H1 (cell line): ENCODE measurements around the gene KRTAP3-2. TPM values are rescaled to one million over a fixed set of nuclear protein-coding genes. Genes with fewer than 3 reads are reported as not detected.

ENCODE experiments used
- CTCF ChIA-PET: fragments of 300-600 bp; sonication (Branson Sonifier 250); formaldehyde crosslinking; loops from one replicate; lab custom pipeline; 2021; ENCODE audit not compliant: partially characterized antibody; lab: Charles Lee
- POLR2A ChIA-PET: fragments of 300-600 bp; sonication (Branson Sonifier 250); formaldehyde crosslinking; loops from one replicate; lab custom pipeline; 2021; ENCODE audit warnings: inconsistent platforms; ENCODE audit not compliant: partially characterized antibody; lab: Charles Lee
- DNase-seq, 2 experiments: peaks; one replicate each; pipeline versions ENCODE4 v3.0.0 to v3.0.0-alpha.2; 2010 to 2022; ENCODE audit warnings: low spot score in 2 of 2, low read depth in 1 of 2, mixed read lengths in 1 of 2
- FAIRE-seq: peaks from 2 replicates; lab custom pipeline; 2011; peaks lifted over from hg19 to GRCh38; lab: Jason Lieb, UNC
- H2AFZ ChIP-seq: 2 replicates; pipeline ENCODE4 v1.8.1; 2012; ENCODE audit warnings: low read length, inconsistent platforms
- H2AK5ac ChIP-seq: 2 replicates; pipeline ENCODE4 v1.6.1; 2013; ENCODE audit warnings: low read depth, low read length
- H2BK120ac ChIP-seq: replicated peaks from 2 replicates; pipeline ENCODE3; 2013; ENCODE audit warnings: low read depth, low read length, inconsistent platforms
- H2BK12ac ChIP-seq: 2 replicates; pipeline ENCODE4 v1.6.1; 2013; ENCODE audit warnings: low read depth, low read length
- H2BK15ac ChIP-seq: 2 replicates; pipeline ENCODE4 v1.6.1; 2013; ENCODE audit warnings: low read length
- H2BK20ac ChIP-seq: 2 replicates; pipeline ENCODE4 v1.6.1; 2013; ENCODE audit warnings: low read length
- H2BK5ac ChIP-seq: 2 replicates; pipeline ENCODE4 v1.6.1; 2013; ENCODE audit warnings: low read depth, low read length
- H3K14ac ChIP-seq: 2 replicates; pipeline ENCODE4 v1.6.1; 2013; ENCODE audit warnings: inconsistent platforms; ENCODE audit not compliant: insufficient read length
- H3K18ac ChIP-seq: 2 replicates; pipeline ENCODE4 v1.6.1; 2013; ENCODE audit warnings: low read length; ENCODE audit errors: extremely low read depth
- H3K23ac ChIP-seq: 2 replicates; pipeline ENCODE4 v1.6.1; 2013; ENCODE audit warnings: inconsistent platforms; ENCODE audit not compliant: insufficient read length
- H3K23me2 ChIP-seq: 2 replicates; pipeline ENCODE4 v1.6.1; 2013; ENCODE audit warnings: low read depth, low read length
- H3K27ac ChIP-seq: 2 replicates; pipeline ENCODE4 v1.6.1; 2011; ENCODE audit warnings: low read depth, low read length, inconsistent platforms
- H3K27me3 ChIP-seq, 4 experiments: replicated peaks in 1 of 4; 1 replicate in 1 of 4; 2 replicates in 3 of 4; pipeline versions ENCODE4 v1.6.1 to v1.8.1; 2011 to 2013; ENCODE audit warnings: low read length in 3 of 4, mild to moderate bottlenecking in 3 of 4, inconsistent platforms in 2 of 4, mixed read lengths in 2 of 4, moderate library complexity in 1 of 4; ENCODE audit not compliant: control insufficient read depth in 3 of 4, insufficient read depth in 3 of 4; ENCODE audit errors: extremely low read depth in 1 of 4
- H3K36me3 ChIP-seq, 4 experiments: 2 replicates each; pipeline versions ENCODE4 v1.6.1 to v1.8.1; 2011 to 2013; ENCODE audit warnings: mild to moderate bottlenecking in 4 of 4, low read length in 3 of 4, moderate library complexity in 2 of 4, control low read depth in 1 of 4, inconsistent platforms in 1 of 4; ENCODE audit not compliant: insufficient read depth in 4 of 4, control insufficient read depth in 2 of 4
- H3K4ac ChIP-seq: replicated peaks from 2 replicates; pipeline ENCODE3; 2013; ENCODE audit warnings: low read length, low read depth, mixed read lengths, inconsistent platforms; ENCODE audit not compliant: insufficient read length
- H3K4me1 ChIP-seq, 4 experiments: replicated peaks in 1 of 4; 1 replicate in 1 of 4; 2 replicates in 3 of 4; pipeline versions ENCODE4 v1.6.1 to v1.8.1; 2011 to 2013; ENCODE audit warnings: low read length in 3 of 4, inconsistent platforms in 2 of 4, mixed read lengths in 1 of 4; ENCODE audit not compliant: insufficient read depth in 4 of 4, control insufficient read depth in 3 of 4
- H3K4me2 ChIP-seq, 2 experiments: 2 replicates each; pipeline versions ENCODE4 v1.6.1 to v1.8.1; 2011 to 2013; ENCODE audit warnings: low read depth in 2 of 2, low read length in 2 of 2, control low read depth in 1 of 2, inconsistent platforms in 1 of 2, mild to moderate bottlenecking in 1 of 2; ENCODE audit not compliant: insufficient read depth in 1 of 2
- H3K4me3 ChIP-seq, 4 experiments: fragments of 200-600, 300-600 bp in 1 of 4; sonication (generic), shearing (Covaris generic), sonication (Bioruptor Twin) in 1 of 4; 2 replicates each; pipeline versions ENCODE4 v1.5.1 to v1.8.1; 2011 to 2016; ENCODE audit warnings: low read length in 4 of 4, low read depth in 3 of 4, control low read depth in 2 of 4, inconsistent platforms in 2 of 4, mild to moderate bottlenecking in 2 of 4, mixed read lengths in 1 of 4, moderate library complexity in 1 of 4; ENCODE audit not compliant: insufficient read depth in 2 of 4; ENCODE audit errors: extremely low read depth in 1 of 4
- H3K56ac ChIP-seq: replicated peaks from 2 replicates; pipeline ENCODE3; 2013; ENCODE audit warnings: low read depth, mild to moderate bottlenecking, mixed read lengths, low read length, inconsistent platforms; ENCODE audit not compliant: insufficient read length
- H3K79me1 ChIP-seq: 2 replicates; pipeline ENCODE4 v1.6.1; 2013; ENCODE audit warnings: low read depth, low read length, control low read depth
- H3K79me2 ChIP-seq, 2 experiments: 2 replicates each; pipeline versions ENCODE4 v1.6.1 to v1.8.1; 2012 to 2013; ENCODE audit warnings: low read length in 2 of 2, mild to moderate bottlenecking in 2 of 2, inconsistent platforms in 1 of 2; ENCODE audit not compliant: insufficient read depth in 2 of 2, control insufficient read depth in 1 of 2
- H3K9ac ChIP-seq, 4 experiments: replicated peaks in 1 of 4; 1 replicate in 1 of 4; 2 replicates in 3 of 4; pipeline versions ENCODE4 v1.6.1 to v1.8.1; 2011 to 2013; ENCODE audit warnings: low read depth in 3 of 4, low read length in 3 of 4, control low read depth in 2 of 4, mild to moderate bottlenecking in 2 of 4, moderate library complexity in 2 of 4, inconsistent platforms in 1 of 4; ENCODE audit errors: extremely low read depth in 1 of 4
- H3K9me3 ChIP-seq, 2 experiments: 2 replicates each; pipeline versions ENCODE4 v1.6.1 to v1.8.1; 2012 to 2013; ENCODE audit warnings: mild to moderate bottlenecking in 2 of 2, moderate library complexity in 2 of 2, control low read depth in 1 of 2, inconsistent platforms in 1 of 2, low read depth in 1 of 2, low read length in 1 of 2, mixed read lengths in 1 of 2; ENCODE audit not compliant: insufficient read depth in 2 of 2
- H4K20me1 ChIP-seq, 2 experiments: replicated peaks in 1 of 2; 2 replicates each; pipeline versions ENCODE3 to v1.8.1; 2011 to 2013; ENCODE audit warnings: inconsistent platforms in 2 of 2, low read length in 2 of 2, mild to moderate bottlenecking in 1 of 2; ENCODE audit not compliant: insufficient read depth in 2 of 2, control insufficient read depth in 1 of 2
- H4K5ac ChIP-seq: 2 replicates; pipeline ENCODE4 v1.6.1; 2013; ENCODE audit warnings: low read length, low read depth, mixed read lengths, inconsistent platforms; ENCODE audit not compliant: insufficient read length
- H4K8ac ChIP-seq: 2 replicates; pipeline ENCODE4 v1.8.0; 2013; ENCODE audit warnings: mild to moderate bottlenecking, moderate library complexity, low read length, inconsistent platforms; ENCODE audit not compliant: insufficient read depth; ENCODE audit errors: extremely low read depth
- H4K91ac ChIP-seq: replicated peaks from 2 replicates; pipeline ENCODE3; 2013; ENCODE audit warnings: low read length, mixed read lengths, inconsistent platforms; ENCODE audit not compliant: insufficient read length
- BACH1 ChIP-seq: IDR thresholded peaks from 2 replicates; pipeline ENCODE4 v1.6.1; 2012; ENCODE audit warnings: low read length, improper control_type of control experiment
- GABPA ChIP-seq: IDR thresholded peaks from 2 replicates; pipeline ENCODE4 v1.6.1; 2011; ENCODE audit warnings: mild to moderate bottlenecking, low read length, moderate library complexity, borderline replicate concordance; ENCODE audit not compliant: insufficient read depth
- JUND ChIP-seq: IDR thresholded peaks from 2 replicates; pipeline ENCODE4 v1.6.1; 2011; ENCODE audit warnings: mild to moderate bottlenecking, improper control_type of control experiment, low read length
- PHF8 ChIP-seq: fragments of 200-600 bp; sonication (generic); conservative IDR thresholded peaks from 2 replicates; pipeline ENCODE4 v1.7.1; 2012; ENCODE audit warnings: low read depth, mild to moderate bottlenecking, inconsistent platforms, low read length, moderate library complexity
- POLR2AphosphoS5 ChIP-seq: IDR thresholded peaks from 2 replicates; pipeline ENCODE4 v1.6.1; 2011; ENCODE audit warnings: low read depth, low read length
- RXRA ChIP-seq: IDR thresholded peaks from 2 replicates; pipeline ENCODE4 v1.6.1; 2011; ENCODE audit warnings: low read depth, mild to moderate bottlenecking, low read length, moderate library complexity; ENCODE audit not compliant: insufficient read depth
- SP2 ChIP-seq: IDR thresholded peaks from 2 replicates; pipeline ENCODE4 v1.6.1; 2012; ENCODE audit warnings: mild to moderate bottlenecking, low read length, inconsistent platforms
- TAF7 ChIP-seq: optimal IDR thresholded peaks from 2 replicates; pipeline ENCODE3; 2011; ENCODE audit warnings: low read depth, mild to moderate bottlenecking, inconsistent platforms, low read length, moderate library complexity, borderline replicate concordance
- TBP ChIP-seq: IDR thresholded peaks from 2 replicates; pipeline ENCODE4 v1.6.1; 2011; ENCODE audit warnings: low read depth, low read length, improper control_type of control experiment
- WGBS, 2 experiments: shearing (Covaris generic) in 1 of 2; methylation state at CpG; one replicate each; pipeline versions ENCODE4 v1.1.6 to v1.1.7; 2013 to 2015; ENCODE audit warnings: low lambda C conversion rate in 2 of 2, mixed read lengths in 2 of 2, inconsistent platforms in 1 of 2, low coverage in 1 of 2, missing lambda C conversion rate in 1 of 2; ENCODE audit not compliant: insufficient replicate concordance in 2 of 2, insufficient coverage in 1 of 2, insufficient read length in 1 of 2; ENCODE audit errors: extremely low coverage in 1 of 2, missing lambda C conversion rate in 1 of 2; 5-methylcytosine and 5-hydroxymethylcytosine counted together
- polyA plus RNA-seq, 7 experiments: library from polyadenylated mRNA; depleted of rRNA in 3 of 7; stranded (reverse) in 5 of 7; unstranded in 2 of 7; fragments of >200 nt in 5 of 7; fragments of 200-250 nt in 2 of 7; gene quantifications; 1 replicate in 5 of 7; 2 replicates in 1 of 7; 4 replicates in 1 of 7; pipeline versions ENCODE4 v1.2.1 to v1.2.3, GENCODE V29; 2011 to 2013; ENCODE audit warnings: missing spikeins in 2 of 7, mixed read lengths in 2 of 7
- total RNA-seq: library from RNA; stranded (reverse); fragmentation: NEBNext Ultra II Directional; extraction: Animal tissue kit (Norgen Biotek cat#: 25700); gene quantifications from 2 replicates; pipeline ENCODE4 v1.2.1, GENCODE V29; 2021
- TF ChIP-seq, protein P1 (sequence below): IDR thresholded peaks from 2 replicates; pipeline ENCODE4 v1.6.1; 2011; ENCODE audit warnings: low read length, improper control_type of control experiment

The KRTAP3-2 gene
- total and polyA plus RNA-seq, 2 of the 8 experiments (the other 6 are each of a cell fraction or from before 2014, with no cell fraction given), result not detected

DNA sequence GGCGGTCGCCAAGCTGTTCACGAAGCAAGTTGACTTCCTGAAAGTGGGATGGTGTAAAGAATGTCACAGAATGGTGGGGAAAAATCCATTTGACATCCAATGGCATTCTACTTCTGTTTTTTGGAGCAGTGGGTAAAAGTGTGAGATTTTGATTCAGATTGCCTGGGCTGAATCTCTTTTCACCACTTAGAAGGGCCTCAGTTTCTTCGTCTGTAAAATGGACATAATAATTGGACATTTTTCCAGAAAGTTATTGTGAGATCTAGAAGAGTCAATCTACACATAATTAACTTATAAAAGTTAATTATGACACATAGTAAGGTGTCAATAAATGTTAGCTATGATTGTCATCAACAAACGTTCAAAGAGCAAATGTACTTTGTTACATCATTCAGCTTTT lies 18.6 kb downstream of the KRTAP3-2 start:
- H3K4ac ChIP-seq, result peak overlapping the region; percentile 74
- TF ChIP-seq SP2 (no peak), POLR2AphosphoS5 (no peak), BACH1 (no peak), RXRA (no peak), TAF7 (no peak), PHF8 (no peak), GABPA (no peak), TBP (no peak), JUND (no peak)
- TF ChIP-seq, protein P1, sequence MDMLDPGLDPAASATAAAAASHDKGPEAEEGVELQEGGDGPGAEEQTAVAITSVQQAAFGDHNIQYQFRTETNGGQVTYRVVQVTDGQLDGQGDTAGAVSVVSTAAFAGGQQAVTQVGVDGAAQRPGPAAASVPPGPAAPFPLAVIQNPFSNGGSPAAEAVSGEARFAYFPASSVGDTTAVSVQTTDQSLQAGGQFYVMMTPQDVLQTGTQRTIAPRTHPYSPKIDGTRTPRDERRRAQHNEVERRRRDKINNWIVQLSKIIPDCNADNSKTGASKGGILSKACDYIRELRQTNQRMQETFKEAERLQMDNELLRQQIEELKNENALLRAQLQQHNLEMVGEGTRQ, result no peak

More for the DNA sequence above, 18.6 kb downstream of the KRTAP3-2 start:
- Histone ChIP-seq H4K20me1 (no peaks in the 10 kb centered on the region), H3K9me3 (no peaks in the 10 kb centered on the region), H3K18ac (no peak overlapping the region), H2BK20ac (no peak overlapping the region), H3K4me2 (no peak overlapping the region), H4K8ac (no peak overlapping the region), H2BK15ac (no peak overlapping the region), H3K4me3 (no peak overlapping the region), H2BK12ac (no peak overlapping the region), H3K4me1 (peaks cover 3 to 8% (median 6%) of the 10 kb centered on the region in 4 experiments; a peak in 4 of 7 replicates), H2AK5ac (no peak overlapping the region), H2BK120ac (no peak overlapping the region), H3K56ac (no peak overlapping the region), H3K14ac (no peak overlapping the region), H3K27me3 (no peaks in the 10 kb centered on the region), H3K23me2 (no peaks in the 10 kb centered on the region), H4K5ac (no peak overlapping the region), H3K23ac (no peak overlapping the region), H2BK5ac (no peak overlapping the region), H3K79me2 (no peaks in the 10 kb centered on the region), H3K79me1 (no peaks in the 10 kb centered on the region), H2AFZ (no peak overlapping the region), H3K27ac (no peak overlapping the region), H4K91ac (no peak overlapping the region), H3K9ac (no peak overlapping the region), H3K36me3 (no peaks in the 10 kb centered on the region)
- CTCF ChIA-PET, result interaction anchor here (0.8 to 5.4 kb wide), 4 partner anchors 18 to 342 kb away, joined by 3 to 34 read pairs (median 4); no protein-coding TSS in a partner anchor
- POLR2A ChIA-PET, result no interaction called here
- FAIRE-seq, result no peak
- no peak for DNase-seq
- WGBS, 2 experiments, result 98% methylated on average over 5 of the region's 5 CpGs; no CpG with 5 or more reads in 1 of the 2 experiments
